A673 (cell line): ENCODE results near the gene SSTR5.
A peak's percentile ranks its signal among the peaks of the same experiment; 100 is the strongest.

Experiments
- EZH2 ChIP-seq: fragments of 200-600 bp; sonication (generic); IDR thresholded peaks from 2 replicates; pipeline ENCODE4 v1.6.1; 2017; ENCODE audit warnings: borderline replicate concordance, low read depth, mild to moderate bottlenecking, mixed read lengths, antibody characterized with exemption, low read length; ENCODE audit not compliant: poor library complexity, severe bottlenecking
- TF ChIP-seq, protein P1 (sequence below): fragments of 300-800, 200-600 bp; sonication (generic); conservative IDR thresholded peaks from 2 replicates; pipeline ENCODE4 v1.5.1; 2017; ENCODE audit warnings: low read depth, mild to moderate bottlenecking, antibody characterized with exemption, low read length, moderate library complexity, mixed read lengths

DNA sequence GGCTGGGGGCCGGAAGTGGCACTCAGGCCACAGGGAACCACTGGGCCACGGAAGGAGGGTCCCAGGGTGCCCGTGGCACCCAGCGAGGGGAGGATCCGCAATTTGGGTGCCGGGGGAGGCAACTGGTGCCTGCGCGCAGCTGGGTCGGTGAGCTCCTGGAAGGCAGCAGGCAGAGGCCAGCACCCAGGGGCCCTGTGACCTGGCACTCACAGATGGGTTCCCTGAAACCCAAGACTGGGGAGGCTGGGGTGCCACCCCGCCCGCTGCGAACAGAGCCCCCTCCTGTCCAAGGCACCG is 663 bp downstream of the SSTR5 start:
- TF ChIP-seq, protein P1, sequence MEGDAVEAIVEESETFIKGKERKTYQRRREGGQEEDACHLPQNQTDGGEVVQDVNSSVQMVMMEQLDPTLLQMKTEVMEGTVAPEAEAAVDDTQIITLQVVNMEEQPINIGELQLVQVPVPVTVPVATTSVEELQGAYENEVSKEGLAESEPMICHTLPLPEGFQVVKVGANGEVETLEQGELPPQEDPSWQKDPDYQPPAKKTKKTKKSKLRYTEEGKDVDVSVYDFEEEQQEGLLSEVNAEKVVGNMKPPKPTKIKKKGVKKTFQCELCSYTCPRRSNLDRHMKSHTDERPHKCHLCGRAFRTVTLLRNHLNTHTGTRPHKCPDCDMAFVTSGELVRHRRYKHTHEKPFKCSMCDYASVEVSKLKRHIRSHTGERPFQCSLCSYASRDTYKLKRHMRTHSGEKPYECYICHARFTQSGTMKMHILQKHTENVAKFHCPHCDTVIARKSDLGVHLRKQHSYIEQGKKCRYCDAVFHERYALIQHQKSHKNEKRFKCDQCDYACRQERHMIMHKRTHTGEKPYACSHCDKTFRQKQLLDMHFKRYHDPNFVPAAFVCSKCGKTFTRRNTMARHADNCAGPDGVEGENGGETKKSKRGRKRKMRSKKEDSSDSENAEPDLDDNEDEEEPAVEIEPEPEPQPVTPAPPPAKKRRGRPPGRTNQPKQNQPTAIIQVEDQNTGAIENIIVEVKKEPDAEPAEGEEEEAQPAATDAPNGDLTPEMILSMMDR: no peak
- peak; percentile 76 for TF ChIP-seq EZH2
